Measurements from ENCODE around the gene MINDY4B.

- TF ChIP-seq GATA4 (IDR thresholded peaks at IDR 0.05; ENCODE audit: borderline replicate concordance, low read depth) (no peak), EEA1 (CRISPR knock-in tag; IDR thresholded peaks at IDR 0.05; ENCODE audit: borderline replicate concordance) (no peak), JUN (CRISPR knock-in tag; IDR thresholded peaks at IDR 0.05) (no peak), SIN3A (IDR thresholded peaks at IDR 0.05; ENCODE audit: borderline replicate concordance, low read depth, low read length) (no peak), ZNF292 (CRISPR knock-in tag; IDR thresholded peaks at IDR 0.05; ENCODE audit: borderline replicate concordance, low read depth) (no peak), ZNF256 (CRISPR knock-in tag; conservative IDR thresholded peaks at IDR 0.05) (no peak), KDM5A (IDR thresholded peaks at IDR 0.05; ENCODE audit: borderline replicate concordance, low read length) (no peak), MATR3 (CRISPR knock-in tag; IDR thresholded peaks at IDR 0.05) (no peak), STAT6 (CRISPR knock-in tag; IDR thresholded peaks at IDR 0.05; ENCODE audit: borderline replicate concordance) (no peak), ZNF788 (CRISPR knock-in tag; IDR thresholded peaks at IDR 0.05; ENCODE audit: borderline replicate concordance) (no peak), SRSF9 (IDR thresholded peaks at IDR 0.05; ENCODE audit: borderline replicate concordance, insufficient read depth, low read depth, low read length, poor library complexity, severe bottlenecking) (no peak), CBX1 (IDR thresholded peaks at IDR 0.05; ENCODE audit: low read depth) (no peak), KDM6A (CRISPR knock-in tag; IDR thresholded peaks at IDR 0.05; ENCODE audit: low read depth) (no peak), ZNF549 (CRISPR knock-in tag; IDR thresholded peaks at IDR 0.05) (no peak)
Observed at GRCh38 chr3:150878996-150879575, 26.2 kb downstream of the MINDY4B start.
